ENCODE results near the gene ARID4B.

ARID4B gene

GRCh38 chr1:235128456-235129328 is 199.3 kb downstream of the ARID4B start, which contains the start of gene TOMM20:
Gene TOMM20, minus strand, starts transcription at chr1:235128837. Its CDS starts 122 bp downstream, at chr1:235128715.
- peak within 1 kb of the TSS; percentile 81 to 89 for H3K27ac ChIP-seq
- H3K4me3 ChIP-seq = peak within 1 kb of the TSS; percentile 84
- no peak for TF ChIP-seq CTCF (IDR thresholded peaks at IDR 0.05)
- DNase-seq (ENCODE audit: low spot score) = peak; percentile 98

DNA sequence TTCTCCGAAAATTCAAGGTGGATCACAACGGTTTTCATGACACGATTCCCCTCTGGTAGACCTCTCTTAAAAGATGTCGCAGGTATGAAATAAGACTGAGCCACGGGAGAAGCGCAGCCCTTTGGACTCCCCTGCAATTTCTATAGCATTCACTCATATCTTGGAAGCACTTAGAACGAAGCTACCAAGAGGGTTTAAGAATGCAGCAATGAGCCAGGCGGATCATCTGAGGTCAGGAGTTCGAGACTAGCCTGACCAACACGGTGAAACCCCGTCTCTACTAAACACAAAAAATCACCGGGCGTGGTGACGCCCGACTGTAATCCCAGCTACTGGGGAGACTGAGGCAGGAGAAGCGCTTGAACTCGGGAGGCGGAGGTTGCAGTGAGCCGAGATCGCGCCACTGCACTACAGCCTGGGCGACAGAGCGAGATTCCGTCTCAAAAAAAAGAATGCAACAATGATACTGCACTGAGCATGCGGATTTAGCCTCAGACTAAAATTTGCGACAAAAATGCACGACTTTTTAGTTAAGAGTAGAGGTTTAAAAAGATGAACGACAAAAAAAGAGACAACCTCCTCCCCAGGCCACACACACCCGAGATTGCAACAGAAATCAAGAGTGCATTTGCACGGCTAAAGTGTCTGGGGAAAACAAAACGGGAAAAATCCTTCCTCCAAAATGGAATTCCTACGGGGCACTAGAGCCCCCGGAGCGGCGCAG is 200.1 kb downstream of the ARID4B start:
- TF ChIP-seq CTCF (IDR thresholded peaks at IDR 0.05) = no peak
- Histone ChIP-seq H3K4me3 (peak overlapping the region; percentile 84), H3K27ac (peak overlapping the region; percentile 81 to 89)
- DNase-seq (ENCODE audit: low spot score) = no peak

- TF ChIP-seq CTCF (IDR thresholded peaks at IDR 0.05) = no peak
- H3K27ac ChIP-seq = no peak overlapping the region
- H3K4me3 ChIP-seq = peak overlapping the region; percentile 84
- DNase-seq (ENCODE audit: low spot score) = no peak
These were observed 200.8 kb downstream of the ARID4B start for GRCh38 chr1:235127203-235127602.

- no peak overlapping the region for H3K4me3 ChIP-seq
- no peak for TF ChIP-seq CTCF (IDR thresholded peaks at IDR 0.05)
- no peak for DNase-seq (ENCODE audit: low spot score)
- H3K27ac ChIP-seq = no peak overlapping the region
These were observed 203.3 kb downstream of the ARID4B start for GRCh38 chr1:235124665-235125064.

GRCh38 chr1:235124111-235124510 is 203.9 kb downstream of the ARID4B start:
- no peak for DNase-seq (ENCODE audit: low spot score)
- Histone ChIP-seq H3K27ac (no peak overlapping the region), H3K4me3 (no peak overlapping the region)
- TF ChIP-seq CTCF (IDR thresholded peaks at IDR 0.05) = no peak

- TF ChIP-seq CTCF (IDR thresholded peaks at IDR 0.05) = no peak
These were observed 205.6 kb downstream of the ARID4B start for GRCh38 chr1:235122348-235122747.

More at GRCh38 chr1:235122348-235122747, 205.6 kb downstream of the ARID4B start:
- no peak for DNase-seq (ENCODE audit: low spot score)
- H3K4me3 ChIP-seq = no peak overlapping the region
- H3K27ac ChIP-seq = no peak overlapping the region

Data from coronary artery (tissue), 2 donors.